HG03571 (cell line): ENCODE measurements around the gene CNTNAP2.

Experiments
- ATAC-seq: cut with Tn5 transposase; IDR thresholded peaks from one replicate; pipeline ENCODE4 v1.9.1; 2021; ENCODE audit not compliant: unreplicated experiment

The CNTNAP2 gene

DNA sequence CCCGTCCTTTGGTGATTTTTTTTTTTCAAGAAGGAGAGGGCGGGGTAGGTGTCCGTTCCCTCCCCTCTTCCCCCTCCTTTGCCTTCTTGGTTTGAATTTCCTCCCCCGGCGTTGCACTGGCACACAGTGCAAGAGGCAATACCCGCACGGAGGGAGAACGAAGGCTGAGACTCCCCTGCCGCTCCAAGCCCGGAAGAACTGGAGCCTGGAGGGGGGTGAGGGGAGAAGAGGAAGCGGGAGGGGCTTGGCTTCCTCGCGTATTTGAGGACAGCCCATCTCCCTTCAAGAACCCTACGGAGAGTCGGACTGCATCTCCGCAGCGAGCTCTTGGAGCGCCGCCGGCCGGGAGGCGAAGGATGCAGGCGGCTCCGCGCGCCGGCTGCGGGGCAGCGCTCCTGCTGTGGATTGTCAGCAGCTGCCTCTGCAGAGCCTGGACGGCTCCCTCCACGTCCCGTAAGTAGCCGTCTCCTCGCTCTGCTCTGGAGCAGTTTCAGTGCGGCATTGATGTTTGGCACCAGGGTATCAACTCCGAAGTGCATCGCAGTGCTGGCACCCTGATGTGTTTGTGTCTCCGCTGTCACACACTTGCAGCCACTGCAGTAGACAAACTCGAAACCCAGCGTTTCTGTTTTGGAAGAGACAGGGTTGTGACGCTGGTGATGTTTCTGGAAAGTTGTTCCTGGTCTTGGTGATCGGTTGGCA, at the start of gene CNTNAP2:
TSS of gene CNTNAP2 (plus strand) at position 281 of the 702 bp plus-strand sequence. CDS start at position 357, 76 bp downstream.
- no peak for ATAC-seq

DNA sequence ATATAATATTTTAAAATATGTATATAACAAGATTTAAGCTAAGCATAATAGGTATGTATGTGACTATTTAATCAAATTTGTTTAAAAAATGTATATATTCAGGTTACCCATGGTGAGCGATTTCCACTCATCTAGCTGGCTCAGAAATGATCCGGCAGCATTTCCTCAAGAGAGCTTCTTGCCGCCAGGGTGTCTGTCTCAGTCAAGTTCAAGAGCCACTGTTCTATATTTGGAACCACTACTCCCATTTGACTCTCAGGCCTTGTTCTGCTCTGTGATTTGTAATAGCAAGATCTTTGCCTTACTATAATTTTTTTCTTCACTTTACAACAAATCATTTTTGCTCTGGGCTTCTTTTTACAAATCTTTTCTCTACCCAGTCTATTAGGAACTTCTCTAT, 48.7 kb upstream of the CNTNAP2 start:
- ATAC-seq = no peak

DNA sequence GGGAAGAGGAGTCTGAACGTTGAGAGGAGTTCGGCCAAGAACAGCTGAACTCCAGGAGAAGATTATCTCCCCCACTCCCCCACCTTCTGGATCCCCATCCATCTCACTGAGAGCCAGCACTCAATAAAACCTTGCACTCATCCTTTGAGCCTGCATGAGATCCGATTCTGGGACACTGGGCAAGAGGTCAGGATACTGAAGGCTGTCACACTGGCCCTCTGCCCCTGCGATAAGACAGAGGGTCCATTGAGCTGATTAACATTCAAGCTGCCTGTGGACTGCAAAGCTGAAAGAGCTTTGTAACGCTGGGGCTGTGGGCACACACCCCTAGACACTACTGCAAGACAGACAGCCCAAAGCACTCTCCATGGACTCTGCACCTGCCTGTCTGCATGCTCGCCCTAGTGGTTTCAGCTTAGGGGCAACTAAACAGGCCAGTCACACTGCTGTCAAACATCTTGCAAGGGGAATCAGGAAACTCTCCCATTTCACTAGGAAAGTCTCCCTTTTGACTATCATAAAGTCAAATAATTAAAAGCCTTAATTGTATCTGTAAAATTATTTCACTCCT, 42.3 kb upstream of the CNTNAP2 start:
- ATAC-seq = no peak

DNA sequence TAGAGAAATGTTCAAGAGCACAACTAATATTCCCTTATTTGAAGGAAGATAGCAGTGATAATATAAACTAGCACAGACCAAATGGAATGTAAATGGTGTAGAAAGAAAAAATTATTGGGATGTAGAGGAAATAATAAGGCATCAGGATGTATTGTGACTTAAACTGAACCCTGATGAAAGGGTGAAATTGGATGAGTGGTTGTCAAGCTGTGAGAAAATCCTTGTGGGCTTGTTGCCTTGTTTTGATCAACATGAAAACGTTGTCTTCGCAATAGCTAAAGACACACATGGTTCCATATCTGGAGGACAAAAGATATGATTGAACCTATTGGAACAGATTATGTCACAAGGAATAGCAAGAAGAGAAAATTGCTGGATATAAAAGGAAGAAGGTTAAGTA, 40.3 kb upstream of the CNTNAP2 start:
- ATAC-seq = no peak

DNA sequence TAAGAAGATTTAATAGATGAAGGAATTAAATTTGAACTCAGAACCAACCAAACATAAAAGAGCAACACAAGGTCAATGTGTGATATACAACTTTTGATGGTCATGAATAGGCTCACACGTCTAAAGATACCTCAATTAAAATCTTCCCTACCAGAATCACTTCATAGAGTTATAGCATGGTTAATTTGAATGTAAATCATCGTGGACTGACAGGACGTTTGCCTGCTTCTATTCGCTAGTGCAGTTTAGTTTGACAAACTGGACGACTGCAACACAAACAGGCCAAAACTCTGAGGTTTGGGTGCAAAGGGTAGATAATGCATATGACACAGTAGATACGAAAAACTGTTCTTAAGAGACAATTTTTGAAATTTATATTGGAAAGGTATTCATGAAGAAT, 32.5 kb upstream of the CNTNAP2 start:
- no peak for ATAC-seq

DNA sequence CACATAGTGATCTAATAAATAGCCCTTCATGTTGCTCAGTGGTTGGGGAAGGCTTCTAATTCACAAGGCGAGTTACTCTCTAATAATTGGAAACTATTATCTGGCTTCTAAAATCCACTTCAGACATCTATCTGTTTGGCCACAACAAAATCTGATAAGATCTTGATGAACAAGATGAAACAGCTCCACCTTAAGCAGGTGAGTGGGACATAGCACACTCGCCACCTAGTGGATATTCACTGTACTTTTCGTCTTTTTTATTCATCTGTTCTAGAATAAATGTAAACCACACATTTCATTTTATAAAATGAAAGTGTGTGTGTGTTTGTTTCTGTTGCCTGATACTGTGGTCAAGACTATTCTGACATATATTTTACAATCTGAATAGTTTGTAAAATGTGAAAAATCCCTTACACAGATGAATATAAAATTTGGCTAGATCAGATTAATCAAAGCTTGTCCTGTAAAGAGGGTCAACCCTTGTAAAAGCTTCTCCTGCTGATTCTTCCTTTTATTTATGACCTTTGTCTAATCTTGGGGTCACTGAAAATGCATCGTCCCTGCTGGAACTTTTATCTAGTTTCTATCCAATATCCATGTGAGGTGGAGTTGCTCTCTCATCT, 26.5 kb upstream of the CNTNAP2 start:
- peak; percentile 78 for ATAC-seq

DNA sequence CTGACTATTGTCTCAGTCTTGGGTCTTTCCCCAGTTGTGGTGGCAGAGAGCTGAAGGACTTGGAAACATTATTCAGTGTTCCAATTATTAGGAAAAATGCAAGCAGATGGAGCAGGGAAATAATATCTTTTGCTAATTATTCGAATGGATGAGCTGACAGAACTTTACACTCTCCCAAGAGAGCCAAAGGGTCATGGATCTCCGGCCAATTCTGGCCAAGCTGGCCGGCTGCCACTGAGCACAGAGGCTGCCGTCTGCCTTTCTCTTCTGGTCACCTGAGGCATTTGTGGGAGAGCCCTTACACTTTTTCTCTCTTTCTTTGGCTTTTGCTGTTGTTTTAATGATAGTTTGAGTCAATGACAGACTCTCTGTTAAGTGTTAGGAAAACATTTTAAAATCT, 22.2 kb upstream of the CNTNAP2 start:
- no peak for ATAC-seq

DNA sequence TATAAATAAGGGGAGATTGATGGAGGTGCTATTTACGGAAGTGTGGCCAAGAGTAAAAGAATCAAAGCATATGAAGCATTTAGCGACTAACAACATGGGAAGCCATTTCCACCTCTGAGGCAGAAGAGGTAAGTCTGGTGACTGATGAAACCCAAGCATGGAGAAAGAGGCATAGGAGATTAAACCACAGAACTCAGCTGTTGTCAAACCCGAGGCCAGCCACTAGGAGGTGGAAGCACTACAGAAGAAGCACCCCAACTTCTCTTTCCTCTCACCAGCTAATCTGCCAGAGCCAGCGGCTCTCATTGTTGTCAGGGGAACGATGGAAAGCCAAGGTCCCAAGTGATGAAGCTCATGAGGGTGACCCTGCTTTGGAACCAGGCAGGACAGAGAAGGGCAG, 19.6 kb upstream of the CNTNAP2 start:
- no peak for ATAC-seq

DNA sequence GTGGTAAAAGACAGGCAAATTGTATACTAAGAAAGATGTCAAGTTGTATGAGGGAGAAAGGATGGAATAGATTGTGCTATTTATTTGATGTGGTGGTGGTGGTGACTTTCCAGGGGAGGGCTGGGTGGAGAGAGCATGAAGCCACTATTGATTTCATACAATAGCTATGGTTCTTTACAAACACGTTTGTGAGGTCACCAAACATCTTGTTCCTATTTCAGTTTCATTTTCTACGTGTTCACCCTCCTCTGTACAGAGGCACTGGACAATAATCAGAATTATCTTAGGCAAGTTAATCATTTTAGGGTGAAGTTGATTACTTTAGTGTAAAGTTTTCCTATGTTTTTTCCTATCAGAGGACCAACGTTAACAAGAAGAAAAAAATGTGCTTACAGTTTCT, 10.3 kb upstream of the CNTNAP2 start:
- no peak for ATAC-seq

DNA sequence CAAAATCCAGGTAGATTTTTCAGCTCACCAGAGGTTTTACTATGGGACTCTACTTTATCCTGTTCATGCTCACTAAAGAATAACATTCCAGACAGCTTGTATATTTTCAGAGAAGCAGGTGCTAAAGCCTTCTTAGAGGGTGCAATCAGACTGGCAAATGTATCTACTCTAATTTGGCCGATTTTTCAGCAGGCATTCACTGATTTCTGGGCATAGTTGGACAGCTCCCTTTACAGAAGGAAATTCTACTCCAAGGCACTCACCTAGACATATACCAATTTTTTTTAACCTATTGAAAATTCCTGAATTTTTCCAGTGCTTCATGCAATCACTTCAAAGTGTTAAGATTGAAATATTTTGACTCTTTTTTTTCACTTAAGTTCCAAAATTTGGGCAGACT, 3.8 kb upstream of the CNTNAP2 start:
- no peak for ATAC-seq

DNA sequence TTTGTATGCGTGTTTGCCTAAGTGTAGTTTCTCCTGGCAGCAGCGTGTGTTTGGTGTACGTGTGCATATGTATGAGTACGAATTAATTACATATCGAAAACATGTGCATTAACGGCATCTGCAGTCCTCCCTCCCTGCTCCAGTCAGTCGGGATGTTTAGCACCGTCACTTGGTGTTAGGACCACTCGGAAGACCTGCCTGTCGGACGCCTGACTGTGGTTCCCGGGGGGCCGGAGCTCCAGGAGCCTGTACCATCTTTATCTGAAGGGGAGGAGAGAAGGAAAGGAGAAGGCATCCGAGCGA, 1.1 kb upstream of the CNTNAP2 start:
- no peak for ATAC-seq

DNA sequence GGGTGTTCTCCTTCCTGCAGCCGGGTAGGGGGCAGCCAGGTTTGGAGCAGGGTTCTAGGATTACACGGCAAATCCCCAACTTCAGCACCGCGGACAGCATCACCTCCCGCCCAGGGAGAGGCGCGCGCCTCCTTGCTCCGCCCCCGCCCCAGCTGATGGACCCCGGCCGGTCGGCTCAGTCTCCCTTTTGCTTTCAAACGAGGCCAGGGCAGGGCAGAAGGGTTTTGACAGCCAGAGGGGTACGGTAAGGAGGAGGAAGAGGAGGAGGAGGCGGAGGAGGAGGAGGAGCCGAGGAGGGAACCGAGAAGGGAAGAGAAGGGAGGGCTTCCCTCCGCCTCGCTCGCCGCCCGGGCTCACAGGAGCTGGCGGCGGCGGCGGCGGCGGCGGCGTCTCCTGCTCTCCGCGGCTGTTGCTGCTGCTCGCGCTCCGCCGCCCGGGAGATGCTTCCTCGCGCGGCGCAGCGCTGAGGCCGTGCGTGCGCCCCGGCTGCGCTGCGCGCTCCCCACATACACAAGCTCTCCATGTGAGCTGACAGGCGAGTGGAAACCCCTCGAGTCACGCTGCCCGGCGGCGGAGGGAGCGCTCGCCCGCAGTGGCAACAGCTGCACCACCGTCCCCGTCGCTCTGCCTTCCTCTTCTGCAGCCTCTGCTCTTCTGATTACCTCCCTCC, 615 bp upstream of the CNTNAP2 start:
- no peak for ATAC-seq

DNA sequence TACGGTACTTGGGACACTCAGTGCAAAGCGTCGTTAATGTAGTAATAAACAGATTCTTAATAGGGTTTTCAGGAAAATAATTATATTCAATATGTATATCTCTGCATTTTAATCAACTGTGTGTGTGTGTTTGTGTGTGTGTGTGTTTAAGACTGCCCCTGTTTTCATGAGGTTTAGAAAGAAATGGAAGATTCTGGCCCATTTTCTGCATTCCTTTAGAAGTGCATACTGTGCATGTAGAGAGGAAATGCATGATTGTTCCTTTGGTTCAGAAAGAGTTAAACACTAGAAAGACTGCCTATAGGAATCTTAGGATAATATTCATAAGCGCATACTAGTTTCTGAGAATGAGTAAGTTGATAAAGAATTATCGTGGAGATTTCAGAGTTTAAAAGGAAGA, 975 bp downstream of the CNTNAP2 start:
- no peak for ATAC-seq

DNA sequence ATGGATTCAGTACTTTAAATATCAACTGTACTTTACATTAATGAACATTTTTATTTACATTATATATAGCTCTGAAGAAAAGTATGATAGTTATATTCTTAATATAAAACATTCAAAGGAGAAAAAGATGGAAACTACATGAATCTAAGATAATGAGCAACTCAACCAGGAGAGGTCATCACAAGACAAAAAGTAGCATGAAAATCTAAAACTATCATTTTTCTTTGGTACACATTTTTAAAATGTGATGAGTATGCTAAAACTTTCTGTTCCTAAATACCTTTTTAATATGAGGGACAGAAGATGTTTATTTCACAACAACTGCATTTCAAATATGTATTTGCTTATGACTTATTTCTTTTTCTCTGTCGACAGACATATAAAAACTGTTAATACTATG, 2.4 kb downstream of the CNTNAP2 start:
- ATAC-seq = no peak

DNA sequence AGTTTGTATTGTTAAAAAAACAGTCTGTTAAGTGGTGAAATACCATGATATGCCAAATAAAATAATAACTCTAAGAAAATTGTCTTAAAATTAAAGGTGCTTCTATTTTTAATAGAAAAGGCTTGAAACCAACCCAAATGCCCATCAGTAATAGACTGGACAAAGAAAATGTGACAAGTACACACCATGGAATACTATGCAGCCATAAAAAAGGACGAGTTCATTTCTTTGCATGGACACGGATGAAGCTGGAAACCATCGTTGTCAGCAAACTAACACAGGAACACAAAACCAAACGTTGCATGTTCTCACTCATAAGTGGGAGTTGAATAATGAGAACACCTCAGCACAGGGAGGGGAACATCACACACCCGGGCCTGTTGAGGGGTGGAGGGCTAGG, 7.1 kb downstream of the CNTNAP2 start:
- no peak for ATAC-seq

DNA sequence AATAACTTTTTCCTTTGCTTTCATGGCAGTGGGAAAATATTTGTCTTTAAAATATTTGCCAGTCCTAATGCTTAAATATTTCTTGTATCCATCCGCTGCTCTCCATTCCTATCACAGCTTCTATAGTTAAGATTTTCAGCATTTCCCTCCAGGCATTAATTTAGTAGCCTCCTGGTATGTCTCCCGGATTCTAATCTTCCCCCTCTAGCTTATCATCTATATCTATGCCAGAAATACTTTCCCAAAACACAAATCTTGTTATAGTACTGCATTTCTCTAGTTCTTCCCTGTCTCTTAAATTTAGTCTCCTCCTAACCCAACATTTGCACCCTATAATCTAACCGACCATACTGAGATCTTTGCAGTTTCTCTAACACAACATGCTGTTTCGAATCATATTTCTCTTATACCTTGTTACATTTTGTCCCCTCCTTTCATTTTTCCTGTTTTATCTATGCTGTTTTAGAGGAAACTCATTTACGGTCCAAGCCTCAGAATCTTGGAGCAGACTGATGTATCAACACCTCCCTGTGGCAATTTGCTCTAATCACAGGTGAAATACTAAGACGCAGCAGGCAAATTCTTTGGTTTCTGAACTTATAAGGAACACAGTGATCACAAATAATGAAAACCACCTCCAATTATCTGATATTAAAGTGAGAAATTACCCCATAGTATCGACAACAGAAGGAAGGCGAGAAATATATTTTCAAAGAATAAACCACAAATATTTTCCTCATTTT, 10.3 kb downstream of the CNTNAP2 start:
- ATAC-seq = no peak

DNA sequence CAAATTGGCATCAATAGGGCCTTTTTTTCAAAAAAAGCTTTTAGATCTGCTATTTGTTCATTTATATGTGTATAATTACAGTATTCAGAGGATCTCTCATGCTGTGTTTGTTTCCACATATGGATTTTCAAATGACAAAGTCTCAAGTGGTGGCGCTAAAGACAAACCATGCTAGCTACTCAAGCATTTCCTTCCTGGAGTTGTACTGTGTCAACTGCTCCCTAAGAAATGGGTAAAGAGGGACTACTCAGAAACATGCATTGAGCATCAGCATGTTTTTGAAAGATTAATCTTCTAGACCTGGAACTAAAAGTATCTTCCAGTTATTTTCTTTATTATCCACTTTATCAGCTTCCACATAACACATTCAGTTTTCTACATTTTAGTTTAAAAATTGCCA, 12.7 kb downstream of the CNTNAP2 start:
- no peak for ATAC-seq

DNA sequence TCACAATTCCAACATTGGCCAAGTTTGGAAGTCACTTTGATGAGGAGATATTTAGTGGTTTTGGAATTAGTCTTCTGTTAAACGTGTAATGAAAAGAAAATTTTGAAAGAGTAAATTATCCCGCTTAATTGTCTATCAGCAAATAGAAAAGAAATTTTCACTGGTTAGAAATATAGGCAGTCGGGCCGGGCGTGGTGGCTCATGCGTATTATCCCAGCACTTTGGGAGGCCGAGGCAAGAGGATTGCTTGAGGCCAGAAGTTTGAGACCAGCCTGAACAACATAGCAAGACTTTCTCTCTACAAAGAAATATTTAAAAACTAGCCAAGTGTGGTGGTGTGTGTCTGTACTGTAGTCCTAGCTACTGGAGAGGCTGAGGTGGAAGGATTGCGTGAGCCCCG, 13.4 kb downstream of the CNTNAP2 start:
- ATAC-seq = no peak

DNA sequence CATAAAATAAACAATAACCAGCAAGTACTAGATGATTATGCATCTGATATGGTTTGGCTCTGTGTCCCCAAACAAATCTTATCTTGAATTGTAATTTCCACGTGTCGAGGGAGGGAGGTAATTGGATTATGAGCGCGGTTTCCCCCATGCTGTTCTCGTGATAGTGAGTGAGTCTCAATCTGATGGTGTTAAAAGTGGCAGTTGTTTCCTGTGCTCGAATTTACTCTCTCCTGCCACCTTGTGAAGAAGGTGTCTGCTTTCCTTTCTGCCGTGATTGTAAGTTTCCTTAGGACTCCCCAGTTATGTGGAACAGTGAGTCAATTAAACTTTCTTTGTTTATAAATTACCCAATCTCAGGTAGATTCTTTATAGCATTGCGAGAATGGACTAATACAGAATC, 15.1 kb downstream of the CNTNAP2 start:
- no peak for ATAC-seq

DNA sequence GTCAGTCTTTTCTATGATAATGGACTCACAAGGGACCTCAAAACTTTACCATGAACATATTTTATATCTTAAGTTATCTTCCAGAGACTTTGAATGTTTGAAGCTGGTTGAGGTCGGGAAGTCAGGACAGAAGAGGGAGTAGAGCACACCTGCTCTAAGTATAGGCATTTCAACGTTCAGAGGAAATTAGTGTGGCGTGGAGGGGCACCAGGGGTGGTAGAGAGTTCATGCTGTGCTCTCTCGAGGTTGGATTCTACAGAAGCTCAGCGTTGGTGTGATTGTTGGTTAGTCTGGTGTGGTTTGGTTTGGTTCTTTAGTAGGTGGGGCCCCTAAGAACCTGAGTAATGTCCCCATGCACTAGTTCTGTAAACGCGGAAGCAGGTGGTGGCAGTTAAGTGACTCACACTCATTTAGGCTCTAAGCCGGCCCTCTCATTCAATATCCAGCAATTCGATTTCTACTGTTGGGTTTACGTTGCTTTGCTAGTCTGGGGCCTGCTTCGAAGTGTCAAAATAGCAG, 19.8 kb downstream of the CNTNAP2 start:
- no peak for ATAC-seq

DNA sequence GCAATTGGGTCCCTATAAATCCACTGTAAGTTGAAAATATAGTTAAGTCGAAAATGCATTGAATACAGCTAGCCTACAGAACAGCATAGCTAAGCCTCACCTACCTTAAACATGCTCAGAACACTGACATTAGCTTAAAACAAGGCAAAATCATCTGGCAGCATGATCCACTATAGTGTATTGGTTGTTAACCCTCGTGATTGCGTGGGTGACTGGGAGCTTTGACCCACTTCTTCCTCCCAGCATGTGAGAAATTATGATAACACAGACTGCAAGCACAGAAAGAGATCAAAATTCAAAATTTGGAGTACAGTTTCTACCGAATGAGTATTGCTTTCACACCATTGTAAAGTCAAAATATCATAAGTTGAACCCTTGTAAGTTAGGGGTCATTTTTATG, 22.3 kb downstream of the CNTNAP2 start:
- ATAC-seq = no peak
